ENCODE results near the gene ZBTB25. TPM values are rescaled to one million over a fixed set of nuclear protein-coding genes. Genes with fewer than 3 reads are reported as not detected.

The ZBTB25 gene
- total RNA-seq, 1 donor from 2014 or later, result 13.1 TPM

- intact Hi-C loops (cut with DNase I), result no loop called here
- peaks cover 18% of the 10 kb centered on the region for H3K4me1 ChIP-seq
- H3K4me3 ChIP-seq, result no peak overlapping the region
- peaks cover 12% of the 10 kb centered on the region for H3K36me3 ChIP-seq
- no peaks in the 10 kb centered on the region for H3K9me3 ChIP-seq
- DNase-seq (no peak), ATAC-seq (no peak)
- no peaks in the 10 kb centered on the region for H3K27me3 ChIP-seq
- TF ChIP-seq, protein P1, sequence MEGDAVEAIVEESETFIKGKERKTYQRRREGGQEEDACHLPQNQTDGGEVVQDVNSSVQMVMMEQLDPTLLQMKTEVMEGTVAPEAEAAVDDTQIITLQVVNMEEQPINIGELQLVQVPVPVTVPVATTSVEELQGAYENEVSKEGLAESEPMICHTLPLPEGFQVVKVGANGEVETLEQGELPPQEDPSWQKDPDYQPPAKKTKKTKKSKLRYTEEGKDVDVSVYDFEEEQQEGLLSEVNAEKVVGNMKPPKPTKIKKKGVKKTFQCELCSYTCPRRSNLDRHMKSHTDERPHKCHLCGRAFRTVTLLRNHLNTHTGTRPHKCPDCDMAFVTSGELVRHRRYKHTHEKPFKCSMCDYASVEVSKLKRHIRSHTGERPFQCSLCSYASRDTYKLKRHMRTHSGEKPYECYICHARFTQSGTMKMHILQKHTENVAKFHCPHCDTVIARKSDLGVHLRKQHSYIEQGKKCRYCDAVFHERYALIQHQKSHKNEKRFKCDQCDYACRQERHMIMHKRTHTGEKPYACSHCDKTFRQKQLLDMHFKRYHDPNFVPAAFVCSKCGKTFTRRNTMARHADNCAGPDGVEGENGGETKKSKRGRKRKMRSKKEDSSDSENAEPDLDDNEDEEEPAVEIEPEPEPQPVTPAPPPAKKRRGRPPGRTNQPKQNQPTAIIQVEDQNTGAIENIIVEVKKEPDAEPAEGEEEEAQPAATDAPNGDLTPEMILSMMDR (IDR thresholded peaks at IDR 0.05), result no peak
- H3K27ac ChIP-seq, result no peak overlapping the region
Measured at GRCh38 chr14:64496764-64497163, 6.9 kb downstream of the ZBTB25 start.

DNA sequence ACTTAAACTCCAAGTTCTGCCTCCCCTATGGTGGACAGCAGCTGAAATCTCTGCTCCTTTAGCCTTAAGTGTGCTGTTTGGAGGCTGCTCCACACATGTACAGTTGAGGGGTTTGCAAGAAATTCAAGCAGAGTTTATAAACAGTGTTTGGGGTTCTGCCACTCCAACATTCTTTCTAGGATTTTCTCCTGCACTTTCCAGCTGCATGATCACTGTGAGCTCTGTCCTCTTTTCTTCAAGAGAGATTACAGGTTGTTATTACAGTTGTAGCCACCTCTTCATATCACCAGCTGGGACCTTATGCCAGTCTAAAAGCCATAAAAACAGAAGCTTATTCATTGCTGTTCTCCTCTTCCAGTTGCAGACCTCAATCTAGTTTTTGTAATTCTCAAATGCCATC is 8.4 kb downstream of the ZBTB25 start:
- ATAC-seq (no peak), DNase-seq (no peak)
- Histone ChIP-seq H3K4me3 (no peak overlapping the region), H3K27ac (no peak overlapping the region), H3K4me1 (peaks cover 6% of the 10 kb centered on the region), H3K36me3 (peaks cover 12% of the 10 kb centered on the region), H3K27me3 (no peaks in the 10 kb centered on the region), H3K9me3 (no peaks in the 10 kb centered on the region)
- intact Hi-C loops (cut with DNase I), result no loop called here
- TF ChIP-seq, protein P1 (IDR thresholded peaks at IDR 0.05), result no peak

- no peak overlapping the region for H3K27ac ChIP-seq
- no peaks in the 10 kb centered on the region for H3K4me1 ChIP-seq
- ATAC-seq, result no peak
- DNase-seq, result no peak
- H3K4me3 ChIP-seq, result no peak overlapping the region
- H3K36me3 ChIP-seq, result peaks cover 18% of the 10 kb centered on the region
- TF ChIP-seq, protein P1 (IDR thresholded peaks at IDR 0.05), result no peak
- H3K9me3 ChIP-seq, result no peaks in the 10 kb centered on the region
- H3K27me3 ChIP-seq, result no peaks in the 10 kb centered on the region
- intact Hi-C loops (cut with DNase I), result no loop called here
Measured at GRCh38 chr14:64493455-64493854, 10.2 kb downstream of the ZBTB25 start.

- Histone ChIP-seq H3K4me3 (no peak overlapping the region), H3K9me3 (no peaks in the 10 kb centered on the region), H3K27ac (no peak overlapping the region), H3K4me1 (no peaks in the 10 kb centered on the region), H3K36me3 (peaks cover 31% of the 10 kb centered on the region), H3K27me3 (no peaks in the 10 kb centered on the region)
- ATAC-seq, result no peak
- intact Hi-C loops (cut with DNase I), result no loop called here
- TF ChIP-seq, protein P1 (IDR thresholded peaks at IDR 0.05), result no peak
- no peak for DNase-seq
Measured at GRCh38 chr14:64491637-64492036, 12.0 kb downstream of the ZBTB25 start.

GRCh38 chr14:64488590-64489099 is 15.0 kb downstream of the ZBTB25 start:
- peaks cover 45% of the 10 kb centered on the region for H3K36me3 ChIP-seq
- intact Hi-C loops (cut with DNase I), result no loop called here

More at GRCh38 chr14:64488590-64489099, 15.0 kb downstream of the ZBTB25 start:
- TF ChIP-seq, protein P1 (IDR thresholded peaks at IDR 0.05), result no peak
- DNase-seq (no peak), ATAC-seq (no peak)
- H3K4me3 ChIP-seq, result no peak overlapping the region
- no peak overlapping the region for H3K27ac ChIP-seq
- no peaks in the 10 kb centered on the region for H3K9me3 ChIP-seq
- H3K4me1 ChIP-seq, result no peaks in the 10 kb centered on the region
- no peaks in the 10 kb centered on the region for H3K27me3 ChIP-seq

Data from upper lobe of right lung (tissue), 1 donor.